Epidermal melanocyte (primary cell): Measurements from ENCODE around the gene CUL3.
"Not testable (repeated sequence)": the region's sequence is repeated elsewhere in the genome, so short reads cannot be mapped to it uniquely, and the experiment has no call there.

ENCODE experiments used
- DNase-seq: peaks from one replicate; pipeline ENCODE4 v3.0.0; 2011; ENCODE audit warnings: low spot score; ENCODE audit not compliant: insufficient read length

The CUL3 gene

GRCh38 chr2:224545884-224546644 is 39.1 kb downstream of the CUL3 start:
- DNase-seq = no peak

GRCh38 chr2:224543939-224544338 is 41.2 kb downstream of the CUL3 start:
- no peak for DNase-seq

- DNase-seq = no peak
Observed at GRCh38 chr2:224538561-224539138, 46.5 kb downstream of the CUL3 start.

- DNase-seq = no peak
Observed at GRCh38 chr2:224532931-224533330, 52.2 kb downstream of the CUL3 start.

- DNase-seq = no peak
Observed at GRCh38 chr2:224532441-224532840, 52.7 kb downstream of the CUL3 start.

- no peak for DNase-seq
Observed at GRCh38 chr2:224528171-224528570, 57.0 kb downstream of the CUL3 start.

- DNase-seq = no peak
Observed at GRCh38 chr2:224525774-224526173, 59.4 kb downstream of the CUL3 start.

GRCh38 chr2:224524657-224525056 is 60.5 kb downstream of the CUL3 start:
- no peak for DNase-seq

GRCh38 chr2:224523626-224524577 is 61.3 kb downstream of the CUL3 start:
- no peak for DNase-seq

- not testable (repeated sequence) for DNase-seq
Observed at GRCh38 chr2:224522483-224522882, 62.7 kb downstream of the CUL3 start.

- DNase-seq = no peak
Observed at GRCh38 chr2:224520064-224520463, 65.1 kb downstream of the CUL3 start.

GRCh38 chr2:224518806-224519580 is 66.2 kb downstream of the CUL3 start:
- no peak for DNase-seq

- no peak for DNase-seq
Observed at GRCh38 chr2:224517963-224518362, 67.2 kb downstream of the CUL3 start.

GRCh38 chr2:224516393-224516792 is 68.8 kb downstream of the CUL3 start:
- DNase-seq = not testable (repeated sequence)

- no peak for DNase-seq
Observed at GRCh38 chr2:224513991-224514390, 71.2 kb downstream of the CUL3 start.

- DNase-seq = no peak
Observed at GRCh38 chr2:224507789-224508188, 77.4 kb downstream of the CUL3 start.

GRCh38 chr2:224506494-224506893 is 78.7 kb downstream of the CUL3 start:
- DNase-seq = no peak

- DNase-seq = no peak
Observed at GRCh38 chr2:224498991-224499390, 86.2 kb downstream of the CUL3 start.

GRCh38 chr2:224492531-224492930 is 92.6 kb downstream of the CUL3 start:
- no peak for DNase-seq

- not testable (repeated sequence) for DNase-seq
Observed at GRCh38 chr2:224487940-224488339, 97.2 kb downstream of the CUL3 start.
